T-helper 2 cell treated with Interferon-gamma antibody and Interleukin-4, amounts not matched to agents 100 ng/mL and 5 ng/mL, for 36 hours (primary cell): ENCODE data around the gene HHLA2. TPM values are rescaled to one million over a fixed set of nuclear protein-coding genes. Genes with fewer than 3 reads are reported as not detected.

ENCODE experiments used
- intact Hi-C: fragments of 100-400 bp; cut with micrococcal nuclease; formaldehyde crosslinking; loops from one replicate; pipeline ENCODE4 v1.15.1; 2023
- total RNA-seq: library from RNA; stranded (reverse); gene quantifications from 2 replicates; pipeline ENCODE4 v1.2.3, GENCODE V29; 2022

Gene HHLA2
- total RNA-seq, 1 donor from 2014 or later = 2.5 TPM

- intact Hi-C loops = no loop called here
Observed at GRCh38 chr3:108298056-108298455, 1.7 kb downstream of the HHLA2 start.

- intact Hi-C loops = no loop called here
Observed at GRCh38 chr3:108300103-108300849, 3.9 kb downstream of the HHLA2 start.

- intact Hi-C loops = no loop called here
Observed at GRCh38 chr3:108301695-108302404, 5.5 kb downstream of the HHLA2 start.

GRCh38 chr3:108302570-108302969, 6.2 kb downstream of the HHLA2 start:
- intact Hi-C loops = no loop called here

- intact Hi-C loops = no loop called here
Observed at GRCh38 chr3:108305484-108306172, 9.3 kb downstream of the HHLA2 start.

GRCh38 chr3:108311797-108312196, 15.4 kb downstream of the HHLA2 start:
- intact Hi-C loops = no loop called here

GRCh38 chr3:108312656-108313055, 16.3 kb downstream of the HHLA2 start:
- intact Hi-C loops = no loop called here

- intact Hi-C loops = no loop called here
Observed at GRCh38 chr3:108315767-108316301, 19.5 kb downstream of the HHLA2 start.

GRCh38 chr3:108319428-108320082, 23.2 kb downstream of the HHLA2 start:
- intact Hi-C loops = no loop called here

GRCh38 chr3:108320746-108321350, 24.5 kb downstream of the HHLA2 start:
- intact Hi-C loops = no loop called here

GRCh38 chr3:108322352-108322751, 26.0 kb downstream of the HHLA2 start:
- intact Hi-C loops = no loop called here

- intact Hi-C loops = no loop called here
Observed at GRCh38 chr3:108324177-108324576, 27.8 kb downstream of the HHLA2 start.

- intact Hi-C loops = no loop called here
Observed at GRCh38 chr3:108327168-108327567, 30.8 kb downstream of the HHLA2 start.

- intact Hi-C loops = no loop called here
Observed at GRCh38 chr3:108328821-108329486, 32.6 kb downstream of the HHLA2 start.

GRCh38 chr3:108329508-108329907, 33.2 kb downstream of the HHLA2 start:
- intact Hi-C loops = no loop called here

- intact Hi-C loops = loop anchor here (10.0 kb wide), 1 partner anchor 165 kb away; no protein-coding TSS in a partner anchor
Observed at GRCh38 chr3:108329947-108330346, 33.6 kb downstream of the HHLA2 start.

GRCh38 chr3:108331792-108332191, 35.4 kb downstream of the HHLA2 start:
- intact Hi-C loops = loop anchor here (10.0 kb wide), 1 partner anchor 167 kb away; no protein-coding TSS in a partner anchor

GRCh38 chr3:108333961-108334360, 37.6 kb downstream of the HHLA2 start:
- intact Hi-C loops = loop anchor here (10.0 kb wide), 1 partner anchor 169 kb away; no protein-coding TSS in a partner anchor

- intact Hi-C loops = loop anchor here (10.0 kb wide), 1 partner anchor 170 kb away; no protein-coding TSS in a partner anchor
Observed at GRCh38 chr3:108334701-108335100, 38.4 kb downstream of the HHLA2 start.
